ENCODE results near the gene CCDC88C. TPM values are rescaled to one million over a fixed set of nuclear protein-coding genes. Genes with fewer than 3 reads are reported as not detected.

The CCDC88C gene
- total RNA-seq, 1 experiment from 2014 or later, result 64.8 TPM

DNA sequence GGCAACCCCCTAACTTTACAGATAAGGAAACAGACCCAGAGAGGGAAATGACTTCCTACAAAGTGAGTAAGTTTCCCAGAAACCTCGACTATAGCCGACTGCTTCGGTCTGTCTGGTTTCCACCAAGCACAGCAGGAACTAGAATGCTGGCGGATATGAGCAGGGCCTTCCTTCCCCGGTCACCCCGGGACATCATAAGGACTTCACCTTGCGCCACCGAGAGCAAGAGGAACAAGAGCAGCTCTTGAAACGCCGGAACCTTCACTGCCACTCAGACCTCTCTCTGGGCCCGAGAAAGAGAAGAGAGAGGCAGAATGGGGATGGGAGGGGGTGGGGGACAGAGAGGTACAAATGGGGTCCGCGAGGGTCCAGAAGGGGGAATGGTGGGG, 143.7 kb downstream of the CCDC88C start:
- POLR2A ChIA-PET, result no interaction called here
- Mint-ChIP-seq H3K4me1 (no peaks in the 10 kb centered on the region), H3K36me3 (peaks cover 26% of the 10 kb centered on the region), H3K27me3 (ENCODE audit: low read depth) (no peaks in the 10 kb centered on the region), H3K27ac (no peak overlapping the region), H3K4me3 (no peak overlapping the region), H3K9me3 (no peaks in the 10 kb centered on the region)
- CTCF ChIA-PET, result interaction anchor here (1.8 kb wide), 1 partner anchor 13 kb away, joined by 9 read pairs; no protein-coding TSS in a partner anchor
- ATAC-seq (no peak), DNase-seq (ENCODE audit: low spot score) (no peak)
- TF ChIP-seq GABPB1 (CRISPR knock-in tag; IDR thresholded peaks at IDR 0.05) (no peak), CBFB (CRISPR knock-in tag; IDR thresholded peaks at IDR 0.05; ENCODE audit: low read depth) (no peak), MXD4 (CRISPR knock-in tag; IDR thresholded peaks at IDR 0.05; ENCODE audit: borderline replicate concordance) (no peak), CREM (CRISPR knock-in tag; IDR thresholded peaks at IDR 0.05) (no peak), ELF4 (CRISPR knock-in tag; IDR thresholded peaks at IDR 0.05; ENCODE audit: low read depth) (no peak), FOXK1 (CRISPR knock-in tag; IDR thresholded peaks at IDR 0.05) (no peak), JUN (CRISPR knock-in tag; IDR thresholded peaks at IDR 0.05) (no peak)
- TF ChIP-seq, protein P1, sequence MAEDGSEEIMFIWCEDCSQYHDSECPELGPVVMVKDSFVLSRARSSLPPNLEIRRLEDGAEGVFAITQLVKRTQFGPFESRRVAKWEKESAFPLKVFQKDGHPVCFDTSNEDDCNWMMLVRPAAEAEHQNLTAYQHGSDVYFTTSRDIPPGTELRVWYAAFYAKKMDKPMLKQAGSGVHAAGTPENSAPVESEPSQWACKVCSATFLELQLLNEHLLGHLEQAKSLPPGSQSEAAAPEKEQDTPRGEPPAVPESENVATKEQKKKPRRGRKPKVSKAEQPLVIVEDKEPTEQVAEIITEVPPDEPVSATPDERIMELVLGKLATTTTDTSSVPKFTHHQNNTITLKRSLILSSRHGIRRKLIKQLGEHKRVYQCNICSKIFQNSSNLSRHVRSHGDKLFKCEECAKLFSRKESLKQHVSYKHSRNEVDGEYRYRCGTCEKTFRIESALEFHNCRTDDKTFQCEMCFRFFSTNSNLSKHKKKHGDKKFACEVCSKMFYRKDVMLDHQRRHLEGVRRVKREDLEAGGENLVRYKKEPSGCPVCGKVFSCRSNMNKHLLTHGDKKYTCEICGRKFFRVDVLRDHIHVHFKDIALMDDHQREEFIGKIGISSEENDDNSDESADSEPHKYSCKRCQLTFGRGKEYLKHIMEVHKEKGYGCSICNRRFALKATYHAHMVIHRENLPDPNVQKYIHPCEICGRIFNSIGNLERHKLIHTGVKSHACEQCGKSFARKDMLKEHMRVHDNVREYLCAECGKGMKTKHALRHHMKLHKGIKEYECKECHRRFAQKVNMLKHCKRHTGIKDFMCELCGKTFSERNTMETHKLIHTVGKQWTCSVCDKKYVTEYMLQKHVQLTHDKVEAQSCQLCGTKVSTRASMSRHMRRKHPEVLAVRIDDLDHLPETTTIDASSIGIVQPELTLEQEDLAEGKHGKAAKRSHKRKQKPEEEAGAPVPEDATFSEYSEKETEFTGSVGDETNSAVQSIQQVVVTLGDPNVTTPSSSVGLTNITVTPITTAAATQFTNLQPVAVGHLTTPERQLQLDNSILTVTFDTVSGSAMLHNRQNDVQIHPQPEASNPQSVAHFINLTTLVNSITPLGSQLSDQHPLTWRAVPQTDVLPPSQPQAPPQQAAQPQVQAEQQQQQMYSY (CRISPR knock-in tag; IDR thresholded peaks at IDR 0.05), result no peak
- TF ChIP-seq, protein P2, sequence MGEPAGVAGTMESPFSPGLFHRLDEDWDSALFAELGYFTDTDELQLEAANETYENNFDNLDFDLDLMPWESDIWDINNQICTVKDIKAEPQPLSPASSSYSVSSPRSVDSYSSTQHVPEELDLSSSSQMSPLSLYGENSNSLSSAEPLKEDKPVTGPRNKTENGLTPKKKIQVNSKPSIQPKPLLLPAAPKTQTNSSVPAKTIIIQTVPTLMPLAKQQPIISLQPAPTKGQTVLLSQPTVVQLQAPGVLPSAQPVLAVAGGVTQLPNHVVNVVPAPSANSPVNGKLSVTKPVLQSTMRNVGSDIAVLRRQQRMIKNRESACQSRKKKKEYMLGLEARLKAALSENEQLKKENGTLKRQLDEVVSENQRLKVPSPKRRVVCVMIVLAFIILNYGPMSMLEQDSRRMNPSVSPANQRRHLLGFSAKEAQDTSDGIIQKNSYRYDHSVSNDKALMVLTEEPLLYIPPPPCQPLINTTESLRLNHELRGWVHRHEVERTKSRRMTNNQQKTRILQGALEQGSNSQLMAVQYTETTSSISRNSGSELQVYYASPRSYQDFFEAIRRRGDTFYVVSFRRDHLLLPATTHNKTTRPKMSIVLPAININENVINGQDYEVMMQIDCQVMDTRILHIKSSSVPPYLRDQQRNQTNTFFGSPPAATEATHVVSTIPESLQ (CRISPR knock-in tag; IDR thresholded peaks at IDR 0.05), result no peak
- TF ChIP-seq, protein P3, sequence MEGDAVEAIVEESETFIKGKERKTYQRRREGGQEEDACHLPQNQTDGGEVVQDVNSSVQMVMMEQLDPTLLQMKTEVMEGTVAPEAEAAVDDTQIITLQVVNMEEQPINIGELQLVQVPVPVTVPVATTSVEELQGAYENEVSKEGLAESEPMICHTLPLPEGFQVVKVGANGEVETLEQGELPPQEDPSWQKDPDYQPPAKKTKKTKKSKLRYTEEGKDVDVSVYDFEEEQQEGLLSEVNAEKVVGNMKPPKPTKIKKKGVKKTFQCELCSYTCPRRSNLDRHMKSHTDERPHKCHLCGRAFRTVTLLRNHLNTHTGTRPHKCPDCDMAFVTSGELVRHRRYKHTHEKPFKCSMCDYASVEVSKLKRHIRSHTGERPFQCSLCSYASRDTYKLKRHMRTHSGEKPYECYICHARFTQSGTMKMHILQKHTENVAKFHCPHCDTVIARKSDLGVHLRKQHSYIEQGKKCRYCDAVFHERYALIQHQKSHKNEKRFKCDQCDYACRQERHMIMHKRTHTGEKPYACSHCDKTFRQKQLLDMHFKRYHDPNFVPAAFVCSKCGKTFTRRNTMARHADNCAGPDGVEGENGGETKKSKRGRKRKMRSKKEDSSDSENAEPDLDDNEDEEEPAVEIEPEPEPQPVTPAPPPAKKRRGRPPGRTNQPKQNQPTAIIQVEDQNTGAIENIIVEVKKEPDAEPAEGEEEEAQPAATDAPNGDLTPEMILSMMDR (IDR thresholded peaks at IDR 0.05), result no peak

DNA sequence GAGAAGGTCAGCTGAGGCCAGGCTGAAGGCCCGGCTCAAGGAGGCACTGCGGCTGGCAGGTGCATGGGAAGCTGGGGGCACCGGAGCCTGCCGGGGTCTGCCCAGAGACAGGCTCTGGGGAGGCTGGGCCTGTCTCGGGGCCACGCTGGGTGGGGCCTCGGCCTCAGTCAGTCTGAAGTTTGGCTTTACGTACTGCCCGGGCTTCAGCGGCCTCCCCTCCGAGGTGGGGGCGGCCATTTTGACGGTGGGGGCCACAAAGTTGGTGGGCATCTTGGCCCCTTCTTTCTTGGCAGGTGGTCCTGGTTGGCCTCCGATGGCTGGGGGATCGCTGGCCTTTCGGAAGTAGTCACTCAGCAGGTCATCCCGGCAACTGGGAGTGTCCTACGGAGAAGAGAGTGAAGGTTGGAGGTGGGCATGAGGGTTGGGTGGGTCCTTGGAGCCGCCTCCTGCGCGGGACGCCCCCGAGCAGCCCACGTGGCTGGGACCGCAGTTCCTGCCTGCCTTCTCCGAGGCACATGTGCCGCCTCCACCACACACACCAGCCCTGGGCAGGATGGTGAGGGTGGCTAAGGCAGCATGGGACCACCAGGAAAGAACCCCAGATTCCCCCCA, 144.2 kb downstream of the CCDC88C start:
- Mint-ChIP-seq H3K27me3 (ENCODE audit: low read depth) (no peaks in the 10 kb centered on the region), H3K36me3 (peaks cover 23% of the 10 kb centered on the region), H3K27ac (no peak overlapping the region), H3K4me3 (no peak overlapping the region), H3K9me3 (no peaks in the 10 kb centered on the region), H3K4me1 (no peaks in the 10 kb centered on the region)
- TF ChIP-seq ZNF396 (CRISPR knock-in tag; IDR thresholded peaks at IDR 0.05; ENCODE audit: borderline replicate concordance), result no peak
- TF ChIP-seq EMX1 (CRISPR knock-in tag; IDR thresholded peaks at IDR 0.05), result no peak
- no peak for TF ChIP-seq ATF1 (CRISPR knock-in tag; IDR thresholded peaks at IDR 0.05)
- TF ChIP-seq GRHL2 (CRISPR knock-in tag; IDR thresholded peaks at IDR 0.05; ENCODE audit: insufficient replicate concordance, severe bottlenecking), result no peak
- TF ChIP-seq, protein P4, sequence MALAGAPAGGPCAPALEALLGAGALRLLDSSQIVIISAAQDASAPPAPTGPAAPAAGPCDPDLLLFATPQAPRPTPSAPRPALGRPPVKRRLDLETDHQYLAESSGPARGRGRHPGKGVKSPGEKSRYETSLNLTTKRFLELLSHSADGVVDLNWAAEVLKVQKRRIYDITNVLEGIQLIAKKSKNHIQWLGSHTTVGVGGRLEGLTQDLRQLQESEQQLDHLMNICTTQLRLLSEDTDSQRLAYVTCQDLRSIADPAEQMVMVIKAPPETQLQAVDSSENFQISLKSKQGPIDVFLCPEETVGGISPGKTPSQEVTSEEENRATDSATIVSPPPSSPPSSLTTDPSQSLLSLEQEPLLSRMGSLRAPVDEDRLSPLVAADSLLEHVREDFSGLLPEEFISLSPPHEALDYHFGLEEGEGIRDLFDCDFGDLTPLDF (CRISPR knock-in tag; IDR thresholded peaks at IDR 0.05), result no peak
- no peak for TF ChIP-seq KAT7 (CRISPR knock-in tag; IDR thresholded peaks at IDR 0.05; ENCODE audit: borderline replicate concordance)
- TF ChIP-seq CBFB (CRISPR knock-in tag; IDR thresholded peaks at IDR 0.05; ENCODE audit: low read depth), result no peak
- TF ChIP-seq, protein P5, sequence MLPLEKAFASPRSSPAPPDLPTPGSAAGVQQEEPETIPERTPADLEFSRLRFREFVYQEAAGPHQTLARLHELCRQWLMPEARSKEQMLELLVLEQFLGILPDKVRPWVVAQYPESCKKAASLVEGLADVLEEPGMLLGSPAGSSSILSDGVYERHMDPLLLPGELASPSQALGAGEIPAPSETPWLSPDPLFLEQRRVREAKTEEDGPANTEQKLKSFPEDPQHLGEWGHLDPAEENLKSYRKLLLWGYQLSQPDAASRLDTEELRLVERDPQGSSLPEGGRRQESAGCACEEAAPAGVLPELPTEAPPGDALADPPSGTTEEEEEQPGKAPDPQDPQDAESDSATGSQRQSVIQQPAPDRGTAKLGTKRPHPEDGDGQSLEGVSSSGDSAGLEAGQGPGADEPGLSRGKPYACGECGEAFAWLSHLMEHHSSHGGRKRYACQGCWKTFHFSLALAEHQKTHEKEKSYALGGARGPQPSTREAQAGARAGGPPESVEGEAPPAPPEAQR (CRISPR knock-in tag; IDR thresholded peaks at IDR 0.05), result no peak
- TF ChIP-seq PRRX2 (CRISPR knock-in tag; IDR thresholded peaks at IDR 0.05), result no peak
- ChIA-PET CTCF (interaction anchor here (1.7 to 1.8 kb wide), 2 partner anchors 13 kb away, joined by 9 to 11 read pairs; no protein-coding TSS in a partner anchor), POLR2A (no interaction called here)
- ATAC-seq (no peak), DNase-seq (ENCODE audit: low spot score) (no peak)
